SIG-M5 treated with dmso at 0.1 percent for 504 hours (cell line): ENCODE results near the gene GTPBP4.
"Not testable (repeated sequence)": the region's sequence is repeated elsewhere in the genome, so short reads cannot be mapped to it uniquely, and the experiment has no call there.

ENCODE experiments used
- DNase-seq: peaks from one replicate; lab custom pipeline; 2025; ENCODE audit not compliant: unreplicated experiment; lab: John Stamatoyannopoulos, UW

GTPBP4 gene

DNA sequence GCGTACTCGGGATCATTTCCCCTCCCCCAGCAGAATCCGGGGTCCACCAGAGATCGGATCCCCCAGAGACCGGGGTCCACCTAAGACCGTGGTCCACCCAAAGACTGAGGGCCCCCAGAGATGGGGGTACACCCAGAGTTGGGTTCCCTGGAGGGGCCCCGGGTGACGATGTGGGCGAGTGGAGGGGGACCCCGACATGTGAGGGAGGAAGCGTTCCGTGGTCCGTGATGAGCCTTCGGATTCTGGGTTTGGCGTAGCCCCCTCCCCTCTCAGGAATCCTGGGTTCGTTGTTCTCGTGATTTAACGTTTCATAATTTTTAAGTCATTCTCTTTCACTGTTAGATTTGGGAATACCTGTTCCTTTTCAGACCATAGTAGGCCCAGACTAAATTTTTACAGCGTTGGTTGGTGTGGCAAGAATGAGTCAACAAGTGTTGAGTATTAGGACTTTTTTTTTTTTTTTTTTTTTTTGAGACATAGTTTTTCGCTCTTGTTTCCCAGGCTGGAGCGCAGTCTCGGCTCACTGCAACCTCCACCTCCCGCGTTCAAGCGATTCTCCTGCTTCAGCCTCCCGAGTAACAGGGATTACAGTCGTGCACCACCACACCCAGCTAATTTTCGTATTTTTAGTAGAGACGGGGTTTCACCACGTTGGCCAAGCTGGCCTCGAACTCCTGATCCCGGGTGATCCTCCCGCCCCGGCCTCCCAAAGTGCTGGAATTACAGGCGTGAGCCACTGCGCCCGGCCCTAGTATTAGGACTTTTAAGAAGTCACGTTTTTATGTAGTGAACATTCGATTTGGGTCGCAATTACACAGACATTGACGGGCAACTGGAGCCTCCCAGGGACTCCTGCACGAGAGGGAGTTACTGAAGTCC, 672 bp downstream of the GTPBP4 start:
- DNase-seq: no peak

DNA sequence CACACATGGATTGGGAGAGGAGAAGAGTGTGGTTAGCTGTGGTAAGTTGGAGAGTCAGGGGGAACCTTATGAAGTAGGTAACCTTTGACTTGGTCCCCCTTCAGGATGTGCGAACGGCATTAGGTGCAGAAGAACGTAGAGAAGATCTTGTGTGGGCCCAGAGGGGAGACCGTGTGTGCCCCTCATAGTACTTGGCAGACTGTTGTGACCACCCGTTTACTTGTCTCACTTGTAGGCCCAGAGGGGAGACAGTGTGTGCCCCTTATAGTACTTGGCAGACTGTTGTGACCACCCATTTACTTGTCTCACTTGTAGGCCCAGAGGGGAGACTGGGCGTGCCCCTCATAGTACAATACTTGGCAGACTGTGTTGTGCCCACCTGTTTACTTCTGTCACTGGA, 2.6 kb downstream of the GTPBP4 start:
- DNase-seq: no peak

DNA sequence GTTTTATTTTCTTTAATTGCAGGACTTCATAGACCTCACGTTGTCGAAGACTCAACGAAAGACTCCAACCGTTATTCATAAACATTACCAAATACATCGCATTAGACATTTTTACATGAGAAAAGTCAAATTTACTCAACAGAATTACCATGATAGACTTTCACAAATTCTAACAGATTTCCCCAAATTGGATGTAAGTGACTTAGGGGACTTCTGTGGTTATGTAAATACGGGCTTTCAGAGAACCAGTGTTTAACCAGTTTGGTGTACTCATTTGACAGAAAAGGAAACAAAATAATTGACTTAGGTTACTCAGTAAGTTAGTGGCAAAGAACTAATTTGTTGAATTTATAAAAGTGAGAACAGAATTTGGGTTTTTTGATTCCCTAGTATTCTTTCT, 4.2 kb downstream of the GTPBP4 start:
- no peak for DNase-seq

DNA sequence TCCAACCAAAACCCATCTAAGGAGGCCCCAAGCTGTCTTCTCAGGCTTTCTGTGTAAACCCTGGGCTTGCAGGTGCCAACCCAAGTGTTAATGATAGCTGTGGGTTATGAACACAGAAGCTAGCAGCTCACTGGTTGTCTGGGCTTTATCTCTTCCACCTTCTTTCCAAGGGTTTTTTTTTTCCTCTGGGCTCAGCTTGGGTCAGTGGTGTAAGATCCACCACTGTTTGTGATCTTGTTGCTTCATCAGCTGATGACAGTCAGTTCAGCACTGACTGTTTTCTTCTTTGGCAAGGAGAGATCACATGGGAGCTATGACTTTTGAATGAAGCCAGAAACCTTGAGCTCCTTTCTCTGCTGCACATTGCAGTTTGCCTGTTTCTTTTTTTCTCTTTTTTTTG, 4.6 kb downstream of the GTPBP4 start:
- DNase-seq: no peak

DNA sequence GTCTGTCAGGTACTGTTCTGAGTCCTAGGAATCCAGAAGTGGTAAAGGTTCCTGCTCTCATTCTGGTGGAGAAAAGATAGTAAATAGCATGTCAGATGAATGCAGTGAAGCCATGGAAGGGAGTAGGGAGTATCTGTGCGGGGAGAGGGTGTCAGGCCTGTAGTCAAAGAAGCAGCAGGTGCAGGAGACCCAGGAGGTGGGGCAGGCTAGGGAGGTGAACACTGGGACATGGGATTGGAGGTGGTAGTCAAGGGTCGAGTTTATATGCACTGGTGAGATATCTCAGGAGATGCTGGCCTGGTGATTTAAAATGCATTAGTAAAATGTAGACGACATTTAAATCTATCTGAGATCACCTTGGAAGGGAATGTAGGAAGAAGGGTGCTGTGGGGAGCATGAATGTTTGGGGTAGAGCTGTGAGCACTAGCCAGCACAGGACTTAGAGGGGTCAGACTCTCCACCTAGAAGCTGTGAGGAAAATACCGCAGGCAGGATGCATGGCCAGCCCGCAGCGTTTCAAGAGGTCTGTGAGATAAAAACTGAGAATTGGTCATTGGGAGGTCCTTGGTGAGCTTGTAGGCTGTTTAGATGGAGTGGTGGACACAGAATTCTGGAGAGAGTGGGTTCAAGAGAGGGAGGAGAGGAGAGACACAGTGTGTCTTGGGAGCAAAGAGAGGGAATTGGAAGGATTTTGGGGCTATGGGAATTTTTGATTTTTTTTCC, 6.8 kb downstream of the GTPBP4 start:
- no peak for DNase-seq

DNA sequence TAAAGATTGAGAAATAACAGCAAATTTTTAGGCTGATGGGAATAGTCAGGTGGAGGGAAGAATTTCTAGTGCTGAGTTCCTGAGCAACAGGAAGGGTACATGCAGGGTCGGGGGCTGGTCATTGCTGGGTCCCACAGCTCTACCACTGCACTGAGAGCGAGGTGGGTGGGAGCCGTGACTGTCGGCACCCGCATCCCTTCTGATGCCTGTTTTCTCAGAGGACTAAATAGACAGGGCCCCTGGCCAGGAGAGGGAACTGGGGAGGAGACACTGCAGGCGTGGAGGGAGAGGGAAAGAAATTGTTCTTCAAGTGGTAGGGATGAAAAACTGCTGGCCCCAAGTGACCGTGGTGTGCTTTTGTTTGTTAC, 7.3 kb downstream of the GTPBP4 start:
- DNase-seq: no peak

DNA sequence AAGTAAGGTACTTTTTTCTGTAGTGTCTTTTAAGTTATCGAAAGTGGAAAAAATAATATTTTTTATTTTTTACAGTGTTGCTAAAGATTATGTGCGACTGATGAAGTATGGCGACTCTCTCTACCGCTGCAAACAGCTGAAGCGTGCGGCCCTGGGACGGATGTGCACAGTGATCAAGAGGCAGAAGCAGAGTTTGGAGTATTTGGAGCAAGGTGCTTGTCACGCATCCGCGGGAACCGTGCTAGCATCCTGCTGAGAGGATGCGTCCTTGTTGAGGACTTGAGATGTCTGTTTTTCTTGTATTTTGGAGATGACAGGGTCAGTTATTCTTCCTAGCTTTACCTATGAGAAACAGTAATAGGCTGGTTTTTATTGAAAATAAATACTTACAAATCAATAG, 7.8 kb downstream of the GTPBP4 start:
- no peak for DNase-seq

DNA sequence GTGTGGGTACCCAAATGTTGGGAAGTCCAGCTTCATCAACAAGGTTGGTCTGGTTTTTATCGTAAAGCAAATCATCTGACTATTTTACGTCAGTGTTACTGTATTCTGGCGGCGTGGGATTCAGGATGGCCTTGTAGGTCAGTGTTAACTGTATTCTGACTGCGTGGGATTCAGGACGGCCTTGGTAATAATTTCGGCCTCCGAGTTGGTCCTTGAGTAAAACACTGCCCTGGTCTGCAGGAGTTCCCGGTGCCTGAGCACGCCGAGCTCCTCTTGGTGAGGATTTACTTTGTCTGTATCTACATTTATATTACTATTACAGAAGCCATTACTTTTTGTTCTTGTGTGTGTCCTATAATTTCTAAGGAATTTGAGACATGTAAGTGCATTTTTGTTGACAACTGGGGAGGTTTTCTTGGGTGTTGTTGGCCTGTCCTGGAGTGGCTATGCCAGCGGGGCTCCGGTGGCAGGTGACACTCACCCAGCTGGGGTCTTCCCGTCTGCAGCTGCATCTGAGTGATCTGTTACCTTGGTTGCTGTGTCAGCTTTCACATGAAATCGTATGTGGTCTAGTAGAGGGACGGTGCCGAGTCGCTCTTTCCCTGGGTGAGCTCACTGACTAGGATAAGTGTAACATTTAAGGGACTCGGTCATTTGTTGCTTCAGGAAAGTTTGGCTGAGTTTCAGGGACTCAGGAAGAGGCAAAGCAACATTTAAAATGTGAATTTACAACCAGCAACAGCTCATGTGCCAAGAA, 9.2 kb downstream of the GTPBP4 start:
- no peak for DNase-seq

DNA sequence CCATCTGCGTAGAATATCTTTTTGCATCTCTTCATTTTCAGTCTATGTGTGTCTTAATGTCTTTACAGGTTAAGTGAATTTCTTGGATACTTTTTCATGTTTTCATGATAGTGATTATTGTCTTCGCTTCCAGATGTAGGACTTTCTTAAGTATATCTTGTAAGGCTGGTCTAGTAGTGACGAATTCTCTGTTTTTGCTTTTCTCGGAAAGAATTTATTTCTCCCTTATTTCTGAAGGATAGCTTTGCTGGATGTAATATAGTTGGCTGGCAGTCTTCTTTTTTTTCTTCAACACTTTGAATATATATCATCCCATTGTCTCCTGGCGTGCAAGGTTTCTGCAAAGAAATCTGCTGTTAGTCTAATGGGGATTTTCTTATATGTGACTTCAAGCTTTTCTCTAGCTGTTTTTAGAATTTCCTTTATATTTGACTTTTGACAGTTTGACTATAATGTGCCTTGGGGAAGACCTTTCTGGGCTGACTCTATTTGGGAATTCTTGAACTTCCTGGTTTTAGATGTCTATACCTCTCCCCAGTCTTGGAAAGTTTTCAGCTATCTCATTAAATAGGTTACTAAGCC, 14.3 kb downstream of the GTPBP4 start:
- no peak for DNase-seq

DNA sequence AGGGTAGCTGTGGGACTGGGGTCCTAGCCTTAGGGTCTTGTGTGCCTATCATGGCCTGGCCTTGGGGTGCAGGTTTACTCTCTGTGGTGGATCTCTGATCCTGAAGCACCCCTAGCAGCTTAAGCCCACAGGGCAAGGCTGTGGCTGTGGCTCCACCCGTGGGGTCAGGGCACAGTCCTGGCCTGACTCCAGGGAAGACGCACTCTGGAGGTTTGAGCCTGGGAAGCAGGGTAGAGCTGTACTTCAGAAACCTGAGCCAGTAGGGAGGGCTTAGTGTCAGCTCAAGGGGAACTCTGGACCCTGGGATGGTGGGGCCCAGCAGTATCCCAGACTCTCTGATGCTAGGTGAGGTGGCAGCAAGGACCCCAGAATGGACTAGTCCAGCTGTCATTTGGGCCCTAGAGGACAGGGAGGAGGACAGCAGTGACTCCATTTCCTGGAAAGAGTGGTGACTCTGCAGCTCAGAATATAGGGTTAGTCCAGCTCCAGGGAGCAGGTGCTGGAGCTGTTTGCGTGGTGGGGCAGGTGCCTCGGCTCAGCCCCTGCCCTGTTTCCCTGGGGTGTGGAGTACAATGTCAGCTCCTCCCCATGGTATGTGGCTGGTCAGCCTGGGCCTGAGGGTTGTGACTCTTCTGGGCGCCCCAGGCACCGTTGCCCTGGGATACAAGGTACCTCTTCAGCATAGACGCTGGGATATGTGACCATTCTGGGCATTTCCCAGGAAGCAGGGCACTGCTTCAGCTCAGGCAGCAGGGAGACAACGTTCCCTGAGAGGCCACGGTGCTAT, 15.8 kb downstream of the GTPBP4 start:
- DNase-seq: no peak

DNA sequence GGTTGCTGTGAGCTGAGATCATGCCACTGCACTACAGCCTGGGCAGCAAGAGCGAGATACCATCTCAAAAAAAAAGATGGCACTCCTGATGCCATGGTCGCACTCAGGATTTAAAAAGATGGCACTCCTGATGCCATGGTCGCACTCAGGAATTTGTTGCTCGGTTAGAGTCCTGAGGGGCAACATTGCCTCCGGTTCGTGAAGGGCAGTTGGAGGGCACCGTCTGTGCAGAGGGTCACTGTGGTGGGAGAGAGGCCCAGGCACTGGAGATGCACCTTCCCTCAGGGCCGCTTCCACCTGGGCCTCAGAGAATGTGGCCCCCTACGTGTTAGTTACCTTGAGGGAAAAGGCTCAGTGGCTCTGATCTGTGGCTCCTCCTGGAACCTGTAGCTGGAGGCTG, 18.3 kb downstream of the GTPBP4 start:
- no peak for DNase-seq

DNA sequence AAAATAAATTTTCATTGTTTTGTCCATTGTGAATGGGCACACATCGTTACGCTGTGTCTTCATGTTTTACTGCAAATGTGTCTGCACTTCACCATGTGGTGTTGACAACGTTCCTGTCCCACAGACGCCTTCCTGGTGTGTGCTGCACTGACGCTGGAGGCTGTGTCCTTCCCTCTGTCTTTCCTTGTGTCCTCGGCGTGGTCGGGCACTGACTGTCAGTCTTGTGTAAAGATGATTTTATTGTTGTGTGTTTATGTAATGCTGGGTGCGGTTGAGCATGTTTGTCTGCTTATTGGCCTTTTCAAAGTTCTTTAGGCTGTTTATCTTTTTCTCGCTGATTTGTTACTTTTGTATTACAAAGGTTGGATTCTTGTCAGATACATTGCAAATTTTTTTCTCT, 19.3 kb downstream of the GTPBP4 start:
- no peak for DNase-seq

DNA sequence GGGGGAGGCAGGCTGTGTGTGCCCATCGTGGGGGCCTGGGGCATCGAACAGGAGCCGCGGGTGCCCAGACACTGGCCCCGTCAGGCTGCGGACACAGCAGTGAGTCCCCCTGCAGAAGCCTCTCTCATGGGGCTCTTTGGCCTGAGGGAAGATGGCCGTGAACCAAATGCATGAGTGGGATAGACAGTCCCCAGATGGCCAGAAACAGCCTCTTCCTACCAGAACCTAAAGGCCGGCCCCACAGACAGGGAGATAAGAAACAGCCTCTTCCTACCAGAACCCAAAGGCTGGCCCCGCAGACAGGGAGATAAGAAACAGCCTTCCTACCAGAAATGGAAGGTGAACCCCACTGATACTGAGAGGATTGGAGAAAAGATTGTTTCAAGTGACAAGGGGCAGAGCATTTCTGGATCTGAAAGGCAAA, 20.8 kb downstream of the GTPBP4 start:
- DNase-seq: no peak

DNA sequence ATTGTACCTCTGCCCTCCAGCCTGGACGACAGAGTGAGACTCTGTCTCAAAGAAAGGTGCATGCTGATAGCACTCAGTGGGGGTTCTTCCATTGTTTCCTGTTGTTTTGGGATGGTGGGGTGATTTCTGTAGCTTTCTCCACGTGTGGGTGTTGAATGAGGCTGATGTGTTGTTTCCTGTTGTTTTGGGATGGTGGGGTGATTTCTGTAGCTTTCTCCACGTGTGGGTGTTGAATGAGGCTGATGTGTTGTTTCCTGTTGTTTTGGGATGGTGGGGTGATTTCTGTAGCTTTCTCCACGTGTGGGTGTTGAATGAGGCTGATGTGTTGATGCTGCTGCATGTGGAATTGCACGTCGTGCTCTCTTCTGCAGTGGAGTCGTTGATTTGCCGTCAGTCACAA, 21.7 kb downstream of the GTPBP4 start:
- not testable (repeated sequence) for DNase-seq

DNA sequence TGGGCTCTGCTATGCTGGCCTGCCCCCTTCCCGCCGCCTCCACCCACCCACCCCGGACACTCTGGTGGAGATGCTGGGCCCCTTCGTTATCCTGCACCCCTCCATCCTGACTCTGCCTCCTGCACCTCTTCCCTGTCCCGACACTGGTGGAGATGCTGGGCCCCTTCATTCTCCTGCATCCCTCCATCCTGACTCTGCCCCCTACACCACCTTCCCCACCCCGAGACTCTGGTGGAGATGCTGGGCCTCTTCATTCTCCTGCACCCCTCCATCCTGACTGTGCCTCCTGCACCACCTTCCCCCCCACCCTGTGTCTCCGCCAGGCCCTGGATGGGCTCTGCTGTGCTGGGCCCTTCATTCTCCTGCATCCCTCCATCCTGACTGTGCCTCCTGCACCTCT, 22.5 kb downstream of the GTPBP4 start:
- DNase-seq: no peak

DNA sequence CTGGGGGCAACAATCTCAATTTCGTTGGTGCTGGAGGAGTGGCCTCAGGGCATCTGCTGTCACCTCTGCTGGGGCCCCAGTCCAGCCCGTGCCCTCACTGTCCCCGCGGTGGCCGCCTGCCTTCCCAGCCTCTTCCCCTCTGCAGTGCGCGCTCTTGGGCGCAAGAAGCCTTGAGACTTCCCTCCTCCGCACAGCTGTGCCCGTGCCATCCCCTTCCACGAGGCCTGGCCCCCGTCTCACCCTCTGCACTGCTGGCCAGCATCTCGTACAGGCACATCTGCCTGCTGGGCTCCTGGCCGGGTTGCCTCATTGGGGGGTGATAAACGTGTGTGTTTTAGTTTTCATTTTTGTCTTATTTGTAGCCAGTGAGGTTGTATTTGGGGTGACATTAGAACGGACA, 23.5 kb downstream of the GTPBP4 start:
- DNase-seq: no peak

DNA sequence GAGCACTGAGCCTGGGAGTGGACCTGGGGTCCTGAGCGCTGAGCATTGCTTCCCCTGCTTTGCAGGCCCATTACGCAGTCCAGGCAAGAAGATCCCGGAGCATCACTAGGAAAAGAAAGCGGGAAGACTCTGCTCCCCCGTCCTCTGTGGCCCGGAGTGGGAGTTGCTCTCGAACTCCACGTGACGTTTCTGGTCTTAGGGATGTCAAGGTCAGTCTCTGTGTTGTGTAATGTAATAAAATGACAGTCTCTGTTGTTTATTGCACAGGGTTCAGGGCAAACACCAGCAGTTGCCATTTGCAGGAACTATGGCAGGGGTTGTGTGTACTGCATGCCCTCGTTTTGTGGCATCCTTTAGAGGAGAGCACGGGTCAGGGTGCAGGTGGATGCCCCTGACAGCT, 27.5 kb downstream of the GTPBP4 start:
- DNase-seq: no peak

DNA sequence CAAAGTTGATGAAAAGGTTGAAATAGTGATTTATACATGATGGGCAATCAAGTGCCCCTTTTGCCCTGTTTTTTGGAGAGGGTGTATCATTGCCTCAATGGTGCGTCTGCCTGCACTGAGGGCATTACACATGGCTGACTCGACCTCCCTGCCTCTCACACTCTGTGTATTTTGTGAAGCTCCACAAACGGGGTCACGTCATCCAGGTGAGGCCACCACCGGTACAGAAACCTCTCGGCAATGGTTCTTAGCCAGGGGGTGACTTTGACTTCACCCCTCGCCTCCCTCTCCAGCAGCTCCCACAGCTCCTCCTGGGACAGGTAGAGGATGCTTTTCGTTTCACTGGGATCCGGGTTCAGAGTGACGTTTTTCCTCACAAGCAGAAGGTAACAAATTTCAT, 31.1 kb downstream of the GTPBP4 start:
- no peak for DNase-seq

DNA sequence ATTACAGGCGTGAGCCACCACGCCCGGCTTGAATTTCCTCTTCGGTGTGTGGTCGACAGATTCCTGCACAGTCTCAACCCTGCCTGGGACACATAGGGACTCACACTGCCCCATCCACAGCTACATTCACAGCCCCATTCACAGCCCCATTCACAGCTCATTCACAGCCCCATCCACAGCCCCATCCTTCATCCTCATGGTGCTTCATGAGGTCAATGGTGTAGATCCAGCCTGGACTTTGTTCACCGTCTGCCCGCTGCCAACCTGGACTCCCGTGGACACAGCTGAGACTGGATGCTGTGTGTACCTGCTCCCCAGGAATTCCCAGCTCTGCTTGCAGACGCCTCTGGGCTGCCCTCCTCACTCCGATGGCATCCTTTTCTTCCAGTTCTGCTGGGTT, 32.2 kb downstream of the GTPBP4 start:
- no peak for DNase-seq

DNA sequence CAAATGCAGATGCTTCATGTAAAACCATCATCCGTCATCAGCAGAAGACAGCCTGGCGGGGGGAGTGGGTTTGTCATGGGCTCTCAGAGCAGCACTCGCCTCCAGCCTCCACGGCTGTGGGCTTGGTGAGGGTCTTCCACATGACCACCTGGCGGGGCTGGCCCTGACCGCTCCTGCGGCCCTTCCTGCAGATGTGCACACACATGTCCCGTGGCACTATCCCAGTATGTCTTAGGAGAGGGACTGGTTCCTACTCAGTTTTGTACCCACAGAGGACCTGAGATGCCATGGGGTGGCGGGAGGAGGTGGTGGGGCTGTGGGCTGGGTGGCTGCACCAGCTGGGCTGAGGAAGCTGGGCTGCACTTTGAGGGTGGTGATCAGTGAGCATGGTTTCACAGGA, 32.7 kb downstream of the GTPBP4 start:
- DNase-seq: no peak

DNA sequence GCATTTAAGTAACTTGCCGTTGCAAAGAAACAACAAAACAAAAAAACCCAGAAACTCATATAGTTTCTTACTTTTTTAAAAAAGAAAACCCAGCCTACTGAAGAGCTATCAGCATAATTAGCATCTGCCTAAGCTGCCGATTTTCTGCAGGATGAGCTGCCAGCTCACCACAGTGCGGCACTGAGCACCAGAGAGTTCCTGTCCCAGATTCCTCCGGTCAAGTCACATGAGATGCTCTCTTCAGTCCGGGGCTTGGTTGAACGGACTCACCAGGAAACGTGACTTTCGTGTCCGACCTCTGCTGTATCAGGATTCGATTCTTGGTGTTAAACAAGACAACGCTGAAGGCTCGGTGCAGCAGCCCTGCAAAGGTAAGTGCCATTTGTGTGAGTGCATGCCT, 34.2 kb downstream of the GTPBP4 start:
- DNase-seq: no peak
